ENCODE results near the gene PRPH.

DNA sequence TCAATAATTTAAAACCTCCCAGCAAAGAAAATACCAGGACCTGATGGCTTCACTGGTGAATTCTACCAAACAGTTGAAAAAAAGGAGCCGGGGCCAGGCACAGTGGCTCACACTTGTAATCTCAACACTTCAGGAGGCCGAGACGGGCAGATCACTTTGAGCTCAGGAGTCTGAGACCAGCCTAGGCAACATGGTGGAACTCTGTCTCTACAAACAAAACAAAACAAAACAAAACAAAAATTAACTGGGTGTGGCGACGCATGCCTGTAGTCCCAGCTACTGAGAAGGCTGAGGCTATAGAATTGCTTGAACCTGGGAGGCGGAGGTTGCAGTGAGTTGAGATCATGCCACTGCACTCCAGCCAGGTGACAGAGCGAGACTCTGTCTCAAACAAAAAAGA, 14.4 kb downstream of the PRPH start:
- no peak for TF ChIP-seq POLR2A (IDR thresholded peaks at IDR 0.05)
- TF ChIP-seq, protein P1, sequence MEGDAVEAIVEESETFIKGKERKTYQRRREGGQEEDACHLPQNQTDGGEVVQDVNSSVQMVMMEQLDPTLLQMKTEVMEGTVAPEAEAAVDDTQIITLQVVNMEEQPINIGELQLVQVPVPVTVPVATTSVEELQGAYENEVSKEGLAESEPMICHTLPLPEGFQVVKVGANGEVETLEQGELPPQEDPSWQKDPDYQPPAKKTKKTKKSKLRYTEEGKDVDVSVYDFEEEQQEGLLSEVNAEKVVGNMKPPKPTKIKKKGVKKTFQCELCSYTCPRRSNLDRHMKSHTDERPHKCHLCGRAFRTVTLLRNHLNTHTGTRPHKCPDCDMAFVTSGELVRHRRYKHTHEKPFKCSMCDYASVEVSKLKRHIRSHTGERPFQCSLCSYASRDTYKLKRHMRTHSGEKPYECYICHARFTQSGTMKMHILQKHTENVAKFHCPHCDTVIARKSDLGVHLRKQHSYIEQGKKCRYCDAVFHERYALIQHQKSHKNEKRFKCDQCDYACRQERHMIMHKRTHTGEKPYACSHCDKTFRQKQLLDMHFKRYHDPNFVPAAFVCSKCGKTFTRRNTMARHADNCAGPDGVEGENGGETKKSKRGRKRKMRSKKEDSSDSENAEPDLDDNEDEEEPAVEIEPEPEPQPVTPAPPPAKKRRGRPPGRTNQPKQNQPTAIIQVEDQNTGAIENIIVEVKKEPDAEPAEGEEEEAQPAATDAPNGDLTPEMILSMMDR (IDR thresholded peaks at IDR 0.05) = no peak
- no peak for TF ChIP-seq POLR2AphosphoS5 (IDR thresholded peaks at IDR 0.05)
- no peak for TF ChIP-seq EP300 (IDR thresholded peaks at IDR 0.05)
